Endodermal cell (in vitro differentiated cells): ENCODE measurements around the gene APEH. TPM values are rescaled to one million over a fixed set of nuclear protein-coding genes. Genes with fewer than 3 reads are reported as not detected.
A peak's percentile ranks its signal among the peaks of the same experiment; 100 is the strongest.

Source experiments
- DNase-seq: peaks from one replicate; pipeline ENCODE4 v3.0.0-alpha.2; 2017
- H3K27ac ChIP-seq: 2 replicates; pipeline ENCODE4 v1.5.1; 2013; ENCODE audit warnings: mild to moderate bottlenecking, low read depth, low read length, moderate library complexity
- H3K27me3 ChIP-seq: 2 replicates; pipeline ENCODE4 v1.6.1; 2013; ENCODE audit warnings: mild to moderate bottlenecking, low read length, moderate library complexity; ENCODE audit not compliant: insufficient read depth, control insufficient read depth, poor library complexity, severe bottlenecking
- H3K36me3 ChIP-seq: 2 replicates; pipeline ENCODE4 v1.7.0; 2013; ENCODE audit warnings: mild to moderate bottlenecking, low read length, moderate library complexity; ENCODE audit not compliant: control insufficient read depth, insufficient read depth
- H3K4me1 ChIP-seq: one replicate; pipeline ENCODE4 v1.7.0; 2013; ENCODE audit warnings: low read length; ENCODE audit not compliant: control insufficient read depth, insufficient read depth
- H3K4me3 ChIP-seq: 2 replicates; pipeline ENCODE4 v1.5.1; 2013; ENCODE audit warnings: mild to moderate bottlenecking, low read length, moderate library complexity
- H3K9ac ChIP-seq: 2 replicates; pipeline ENCODE4 v1.6.1; 2013; ENCODE audit warnings: mild to moderate bottlenecking, low read length, moderate library complexity; ENCODE audit not compliant: poor library complexity, severe bottlenecking; ENCODE audit errors: extremely low read depth
- H3K9me3 ChIP-seq: 2 replicates; pipeline ENCODE4 v1.6.1; 2013; ENCODE audit warnings: mild to moderate bottlenecking, low read length, moderate library complexity; ENCODE audit not compliant: control insufficient read depth
- H3K27ac Mint-ChIP-seq: 2 replicates; pipeline ENCODE4 v1.8.0; 2020; ENCODE audit warnings: mixed read lengths
- H3K27me3 Mint-ChIP-seq: 2 replicates; pipeline ENCODE4 v1.8.0; 2021; ENCODE audit warnings: mild to moderate bottlenecking, mixed read lengths; ENCODE audit not compliant: insufficient read depth
- H3K36me3 Mint-ChIP-seq: 2 replicates; pipeline ENCODE4 v1.8.0; 2020; ENCODE audit warnings: low read depth, mixed read lengths
- H3K4me1 Mint-ChIP-seq: 2 replicates; pipeline ENCODE4 v1.8.0; 2020; ENCODE audit warnings: mixed read lengths
- H3K4me3 Mint-ChIP-seq: 2 replicates; pipeline ENCODE4 v1.8.0; 2020; ENCODE audit warnings: mild to moderate bottlenecking, moderate library complexity, mixed read lengths
- H3K9me3 Mint-ChIP-seq: 2 replicates; pipeline ENCODE4 v1.8.0; 2020; ENCODE audit warnings: mild to moderate bottlenecking, mixed read lengths
- WGBS, 2 experiments: methylation state at CpG; one replicate each; pipeline versions ENCODE4 v1.1.5 to v1.1.7; 2013; ENCODE audit warnings: missing lambda C conversion rate in 2 of 2, mixed read lengths in 1 of 2; ENCODE audit not compliant: insufficient coverage in 1 of 2, insufficient read length in 1 of 2; 5-methylcytosine and 5-hydroxymethylcytosine counted together
- total RNA-seq, 2 donors: library from RNA; stranded (reverse); fragmentation: NEBNext Ultra II Directional in 1 of 2; extraction: Animal tissue kit (Norgen Biotek cat#: 25700) in 1 of 2; gene quantifications; 2 replicates in 1 of 2; 3 replicates in 1 of 2; pipeline ENCODE4 v1.2.1, GENCODE V29; 2021
- TF ChIP-seq, protein P1 (sequence below): fragments of 200-600 bp; sonication (generic); conservative IDR thresholded peaks from 2 replicates; pipeline ENCODE4 v1.5.0; 2021; ENCODE audit warnings: antibody characterized with exemption, mild to moderate bottlenecking

The APEH gene
- total RNA-seq, 2 donors from 2014 or later: 188 to 216 TPM

- Histone ChIP-seq H3K9me3 (no peaks in the 10 kb centered on the region), H3K27ac (peak overlapping the region; percentile 44), H3K27me3 (no peaks in the 10 kb centered on the region), H3K4me3 (no peak overlapping the region), H3K9ac (no peak overlapping the region), H3K36me3 (peaks cover 5% of the 10 kb centered on the region), H3K4me1 (no peaks in the 10 kb centered on the region)
- peaks cover 6% of the 10 kb centered on the region for H3K36me3 Mint-ChIP-seq
- H3K4me3 Mint-ChIP-seq: no peak overlapping the region
- WGBS, 2 experiments: 85 to 86% methylated on average over 11 to 13 of the region's 13 CpGs
- H3K4me1 Mint-ChIP-seq: no peaks in the 10 kb centered on the region
- peak; percentile 67 for DNase-seq
- no peak overlapping the region for H3K27ac Mint-ChIP-seq
- H3K9me3 Mint-ChIP-seq: no peaks in the 10 kb centered on the region
- no peaks in the 10 kb centered on the region for H3K27me3 Mint-ChIP-seq
- TF ChIP-seq, protein P1, sequence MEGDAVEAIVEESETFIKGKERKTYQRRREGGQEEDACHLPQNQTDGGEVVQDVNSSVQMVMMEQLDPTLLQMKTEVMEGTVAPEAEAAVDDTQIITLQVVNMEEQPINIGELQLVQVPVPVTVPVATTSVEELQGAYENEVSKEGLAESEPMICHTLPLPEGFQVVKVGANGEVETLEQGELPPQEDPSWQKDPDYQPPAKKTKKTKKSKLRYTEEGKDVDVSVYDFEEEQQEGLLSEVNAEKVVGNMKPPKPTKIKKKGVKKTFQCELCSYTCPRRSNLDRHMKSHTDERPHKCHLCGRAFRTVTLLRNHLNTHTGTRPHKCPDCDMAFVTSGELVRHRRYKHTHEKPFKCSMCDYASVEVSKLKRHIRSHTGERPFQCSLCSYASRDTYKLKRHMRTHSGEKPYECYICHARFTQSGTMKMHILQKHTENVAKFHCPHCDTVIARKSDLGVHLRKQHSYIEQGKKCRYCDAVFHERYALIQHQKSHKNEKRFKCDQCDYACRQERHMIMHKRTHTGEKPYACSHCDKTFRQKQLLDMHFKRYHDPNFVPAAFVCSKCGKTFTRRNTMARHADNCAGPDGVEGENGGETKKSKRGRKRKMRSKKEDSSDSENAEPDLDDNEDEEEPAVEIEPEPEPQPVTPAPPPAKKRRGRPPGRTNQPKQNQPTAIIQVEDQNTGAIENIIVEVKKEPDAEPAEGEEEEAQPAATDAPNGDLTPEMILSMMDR: peak; percentile 62
These were observed 26.4 kb downstream of the APEH start for GRCh38 chr3:49700453-49701128.

- H3K4me1 Mint-ChIP-seq: no peaks in the 10 kb centered on the region
- Histone ChIP-seq H3K4me1 (no peaks in the 10 kb centered on the region), H3K4me3 (no peak overlapping the region), H3K27me3 (no peaks in the 10 kb centered on the region), H3K9ac (no peak overlapping the region), H3K27ac (peak overlapping the region; percentile 22), H3K9me3 (no peaks in the 10 kb centered on the region), H3K36me3 (peaks cover 5% of the 10 kb centered on the region)
- DNase-seq: peak; percentile 89
- TF ChIP-seq, protein P1: peak; percentile 72
- 72 to 87% methylated on average over 7 to 21 of the region's 21 CpGs for WGBS, 2 experiments
- H3K36me3 Mint-ChIP-seq: peaks cover 6% of the 10 kb centered on the region
- no peak overlapping the region for H3K4me3 Mint-ChIP-seq
- no peaks in the 10 kb centered on the region for H3K27me3 Mint-ChIP-seq
- H3K9me3 Mint-ChIP-seq: no peaks in the 10 kb centered on the region
- peak overlapping the region; percentile 58 for H3K27ac Mint-ChIP-seq
These were observed 27.4 kb downstream of the APEH start for GRCh38 chr3:49701388-49702077.

- H3K9ac ChIP-seq: no peak overlapping the region
- peaks cover 5% of the 10 kb centered on the region for H3K36me3 ChIP-seq
- Mint-ChIP-seq H3K4me1 (no peaks in the 10 kb centered on the region), H3K27me3 (no peaks in the 10 kb centered on the region), H3K4me3 (no peak overlapping the region), H3K27ac (no peak overlapping the region), H3K36me3 (peaks cover 8% of the 10 kb centered on the region), H3K9me3 (no peaks in the 10 kb centered on the region)
- no peak overlapping the region for H3K27ac ChIP-seq
- H3K4me1 ChIP-seq: no peaks in the 10 kb centered on the region
- TF ChIP-seq, protein P1: no peak
- no peaks in the 10 kb centered on the region for H3K27me3 ChIP-seq
- no peaks in the 10 kb centered on the region for H3K9me3 ChIP-seq
- DNase-seq: no peak
- no peak overlapping the region for H3K4me3 ChIP-seq
- 91 to 96% methylated on average over 5 to 11 of the region's 11 CpGs for WGBS, 2 experiments
These were observed 28.5 kb downstream of the APEH start for GRCh38 chr3:49702672-49703071.
